Measurements from ENCODE around the gene LTBP2.

Gene LTBP2

DNA sequence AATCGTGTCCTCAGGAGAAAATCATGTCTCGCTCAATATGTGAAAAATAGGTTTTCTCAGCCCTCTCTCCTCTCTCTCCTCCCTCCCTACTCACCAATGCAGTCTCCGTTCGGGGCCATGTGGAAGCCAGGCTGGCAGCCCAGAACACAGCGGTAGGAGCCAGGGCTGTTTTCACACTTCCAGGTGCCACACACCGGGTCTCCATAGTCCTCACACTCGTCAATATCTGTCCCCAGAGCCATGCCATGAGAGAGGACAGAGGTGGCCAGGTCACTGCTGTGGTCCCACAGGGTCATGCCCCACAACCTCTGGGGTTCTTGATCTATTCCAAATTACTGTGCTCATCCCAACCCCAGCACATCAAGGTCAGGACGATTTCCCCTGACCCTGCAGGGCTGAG lies 105.0 kb downstream of the LTBP2 start:
- no peak for DNase-seq (ENCODE audit: low read depth)

GRCh38 chr14:74506411-74506851 lies 105.6 kb downstream of the LTBP2 start:
- no peak for DNase-seq (ENCODE audit: low read depth)

GRCh38 chr14:74505831-74506230 lies 106.2 kb downstream of the LTBP2 start:
- no peak for DNase-seq (ENCODE audit: low read depth)

GRCh38 chr14:74504874-74505720 lies 106.9 kb downstream of the LTBP2 start:
- no peak for DNase-seq (ENCODE audit: low read depth)

DNA sequence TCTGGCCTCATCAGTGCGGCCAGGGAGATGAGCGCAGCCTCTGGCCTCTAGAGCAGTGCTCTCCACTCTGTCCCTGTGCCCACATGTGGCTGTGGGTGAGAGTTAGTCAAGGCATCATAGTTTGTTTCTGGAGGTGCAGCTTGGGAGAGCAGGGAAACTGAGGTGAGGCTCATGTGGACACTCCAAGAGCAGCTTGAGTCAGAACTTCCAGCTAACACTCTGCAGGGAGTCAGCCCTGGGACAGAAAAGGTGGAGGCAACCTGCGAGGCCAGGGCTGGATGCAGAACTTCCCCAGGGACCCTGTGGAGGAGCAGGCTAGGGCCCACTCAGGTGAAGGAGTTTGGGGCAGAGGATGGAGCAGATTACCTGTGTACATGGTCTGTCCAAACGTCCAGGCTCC lies 107.6 kb downstream of the LTBP2 start:
- DNase-seq (ENCODE audit: low read depth) = no peak

- no peak for DNase-seq (ENCODE audit: low read depth)
Observed at GRCh38 chr14:74503938-74504335, 108.1 kb downstream of the LTBP2 start.

- DNase-seq (ENCODE audit: low read depth) = no peak
Observed at GRCh38 chr14:74503291-74503937, 108.6 kb downstream of the LTBP2 start.

DNA sequence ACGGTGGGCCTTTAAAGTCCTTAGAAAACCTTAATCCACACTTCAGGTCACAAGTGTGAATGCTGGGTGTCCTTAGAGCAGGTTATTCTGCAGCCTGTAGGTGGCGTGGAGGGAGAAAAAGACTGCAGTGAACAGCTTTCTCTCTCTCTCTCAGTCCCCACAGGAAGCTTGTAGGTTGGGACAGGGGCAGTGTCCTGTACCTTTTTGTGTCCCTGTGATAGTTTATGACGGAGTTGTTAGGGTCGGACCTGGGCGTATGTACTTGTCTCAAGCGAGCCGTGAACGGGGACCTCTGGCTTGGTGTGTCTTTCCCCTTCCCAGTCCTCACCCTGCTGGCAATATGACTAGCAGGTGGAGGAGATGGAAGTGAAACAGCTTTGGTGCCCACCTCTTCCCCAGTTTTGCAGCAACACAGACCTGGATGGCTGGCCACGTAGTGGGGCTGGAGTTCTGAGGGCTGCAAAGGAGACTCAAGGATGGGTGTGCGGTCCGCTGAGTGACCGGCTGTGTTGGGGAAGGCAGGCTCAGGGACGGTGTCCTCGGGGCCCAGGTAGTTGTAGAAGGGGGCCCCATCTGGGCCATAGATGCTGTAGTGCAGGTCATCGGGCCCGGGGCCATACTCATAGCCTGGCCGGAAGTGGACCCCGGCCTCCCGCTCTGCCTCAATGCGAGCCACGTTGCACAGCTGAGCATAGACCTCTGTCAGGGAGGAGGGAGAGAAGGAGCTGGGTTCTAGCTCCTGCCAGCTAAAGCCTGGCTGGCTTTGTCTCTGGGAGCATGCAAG lies 109.6 kb downstream of the LTBP2 start:
- DNase-seq (ENCODE audit: low read depth) = peak; percentile 60

- DNase-seq (ENCODE audit: low read depth) = no peak
Observed at GRCh38 chr14:74501691-74502090, 110.3 kb downstream of the LTBP2 start.

- peak; percentile 78 for DNase-seq (ENCODE audit: low read depth)
Observed at GRCh38 chr14:74501135-74501614, 110.9 kb downstream of the LTBP2 start.

DNA sequence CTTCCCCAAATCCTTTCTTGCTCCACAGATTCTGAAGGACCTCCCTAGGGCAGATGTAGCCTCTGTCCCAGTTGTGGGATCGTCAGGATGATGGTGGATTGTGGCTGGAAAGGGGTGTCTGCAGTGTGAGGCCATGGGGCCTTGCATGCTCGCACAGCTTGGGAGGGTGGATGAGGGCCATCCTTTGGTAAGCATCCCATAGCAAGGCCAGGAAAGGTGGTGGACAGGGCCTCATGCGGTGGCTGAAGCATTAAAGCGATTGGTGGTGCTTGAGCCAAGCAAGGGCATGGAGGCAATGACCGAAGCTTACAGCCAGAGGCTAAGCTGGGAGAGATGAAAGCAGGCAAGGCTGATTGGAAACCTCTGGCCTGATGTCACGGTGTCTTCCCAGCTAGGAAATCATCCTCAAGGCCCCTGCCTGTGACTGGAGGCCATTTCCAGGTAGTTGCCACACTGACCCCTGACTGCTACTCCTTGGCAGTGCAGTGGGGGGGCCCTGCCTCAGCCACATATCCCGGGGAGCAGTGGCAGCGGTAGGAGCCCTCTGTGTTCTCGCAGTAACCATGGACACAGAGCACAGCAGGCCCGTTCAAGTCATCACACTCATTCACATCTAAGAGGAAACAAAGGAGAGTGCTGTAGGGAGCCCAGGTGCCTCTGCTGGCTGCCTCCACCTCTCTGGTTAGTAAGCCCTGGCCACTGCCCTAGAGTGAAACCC lies 111.5 kb downstream of the LTBP2 start:
- DNase-seq (ENCODE audit: low read depth) = no peak

- DNase-seq (ENCODE audit: low read depth) = no peak
Observed at GRCh38 chr14:74495356-74495755, 116.7 kb downstream of the LTBP2 start.

DNA sequence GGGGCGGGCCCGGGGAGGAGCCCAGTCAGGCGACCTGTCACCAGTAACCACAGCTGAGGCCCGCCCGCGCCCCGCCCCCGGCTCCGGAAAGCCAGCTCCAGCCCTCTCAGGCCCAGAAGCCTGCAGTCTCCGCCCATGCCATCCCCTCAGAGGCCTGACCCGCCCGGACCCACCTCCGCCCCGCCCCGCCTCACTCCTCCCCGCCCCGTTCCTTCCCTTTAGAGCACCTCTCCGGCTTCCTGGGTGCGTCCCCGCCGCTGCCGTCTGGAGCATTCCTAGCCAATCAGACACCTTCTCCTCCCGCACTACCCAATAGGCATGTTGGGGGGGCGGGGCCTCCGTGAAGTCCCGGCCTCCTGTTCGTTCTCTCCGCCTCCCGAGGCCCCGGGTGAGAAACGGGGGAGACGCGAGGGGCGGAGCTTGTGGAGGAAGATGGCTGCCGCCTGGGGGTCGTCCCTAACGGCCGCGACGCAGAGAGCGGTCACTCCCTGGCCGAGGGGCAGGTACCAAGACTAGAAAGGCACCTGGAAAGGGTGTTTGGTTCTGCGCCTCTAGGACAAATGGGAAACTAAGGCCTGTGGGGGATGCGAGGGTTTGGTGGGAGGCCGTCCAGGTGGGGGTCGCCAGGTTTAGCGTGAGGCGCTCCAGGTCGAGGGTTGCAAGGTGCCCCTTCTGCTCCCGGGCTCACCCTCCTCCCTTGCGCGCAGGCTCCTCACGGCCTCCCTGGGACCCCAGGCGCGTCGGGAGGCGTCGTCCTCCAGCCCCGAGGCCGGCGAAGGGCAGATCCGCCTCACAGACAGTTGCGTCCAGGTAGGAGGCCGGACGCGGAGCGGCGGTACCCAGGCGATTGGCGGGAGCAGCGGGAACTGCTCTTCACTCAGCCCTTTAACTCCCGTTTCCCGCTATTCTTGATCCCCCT lies 118.4 kb downstream of the LTBP2 start, which contains the start of gene ISCA2:
Gene ISCA2, plus strand, starts transcription at position 423 of the 919 bp plus-strand sequence. Its CDS starts 10 bp downstream, at position 433.
- DNase-seq (ENCODE audit: low read depth) = peak; percentile 99

DNA sequence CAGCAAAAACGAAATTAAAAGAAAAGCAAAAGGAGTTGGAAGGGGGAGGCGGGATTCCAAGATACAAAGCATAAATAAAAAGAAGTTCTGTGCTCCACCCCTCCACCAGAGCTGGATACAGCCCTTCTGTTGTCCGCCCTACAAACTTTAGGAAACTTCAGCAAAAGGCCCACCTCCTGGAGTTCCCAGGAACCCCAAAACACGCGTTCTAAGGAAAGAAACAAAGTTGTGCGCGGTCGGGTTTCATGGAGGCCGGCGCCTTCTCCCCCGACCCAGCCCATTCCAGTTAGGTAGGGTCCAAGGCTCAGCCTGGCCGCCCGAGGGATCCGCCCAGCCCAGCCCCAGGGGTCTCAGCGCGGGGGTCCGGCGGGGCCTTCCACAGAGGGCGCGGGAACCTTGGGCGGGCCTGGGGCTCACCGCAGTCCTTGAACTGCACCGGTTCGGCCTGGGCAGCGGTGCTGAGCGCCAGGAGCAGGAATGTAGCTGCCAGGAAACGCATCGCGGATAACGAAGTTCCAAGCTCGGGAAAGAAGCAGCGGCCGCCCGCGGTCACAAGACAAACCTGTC lies 119.2 kb downstream of the LTBP2 start, which contains the start of gene NPC2:
Gene NPC2, minus strand, starts transcription at position 530 of the 567 bp plus-strand sequence. Its CDS starts 31 bp downstream, at position 499.
- DNase-seq (ENCODE audit: low read depth) = peak; percentile 31

DNA sequence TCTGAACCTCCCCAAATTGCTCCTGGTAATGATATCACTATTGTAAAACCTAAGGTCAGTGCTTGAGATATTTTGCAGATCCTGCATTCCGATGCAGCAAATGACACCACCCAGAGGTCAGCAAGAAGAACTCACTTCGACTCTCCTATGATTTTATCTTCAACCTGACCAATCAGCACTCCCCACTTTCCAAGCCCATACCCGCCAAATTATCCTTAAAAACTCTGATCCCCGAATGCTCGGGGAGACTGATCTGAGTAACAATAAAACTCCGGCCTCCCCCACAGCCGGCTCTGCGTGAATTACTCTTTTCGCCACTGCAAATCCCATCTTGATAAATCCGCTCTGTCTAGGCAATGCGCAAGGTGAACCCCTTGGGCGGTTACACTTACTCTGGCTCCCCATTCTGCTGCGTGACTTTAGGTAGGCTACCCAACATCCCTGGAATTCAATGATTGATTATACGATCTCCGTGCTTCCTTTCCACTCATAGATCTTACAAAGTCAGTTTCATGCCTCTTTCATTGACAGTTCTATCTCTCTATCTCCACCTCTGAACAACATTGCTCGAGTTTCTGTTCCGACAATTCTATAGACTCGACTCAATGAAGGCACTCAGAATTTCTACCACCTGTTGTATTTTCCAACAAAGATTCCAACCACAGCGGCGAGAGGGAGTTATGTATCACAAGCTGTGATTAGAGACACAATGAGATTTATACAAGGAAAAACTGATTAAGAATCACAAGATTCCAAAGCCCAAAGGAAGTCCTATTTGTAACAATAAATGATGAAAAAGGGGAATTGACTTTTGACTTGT lies 119.9 kb downstream of the LTBP2 start:
- DNase-seq (ENCODE audit: low read depth) = peak; percentile 68

DNA sequence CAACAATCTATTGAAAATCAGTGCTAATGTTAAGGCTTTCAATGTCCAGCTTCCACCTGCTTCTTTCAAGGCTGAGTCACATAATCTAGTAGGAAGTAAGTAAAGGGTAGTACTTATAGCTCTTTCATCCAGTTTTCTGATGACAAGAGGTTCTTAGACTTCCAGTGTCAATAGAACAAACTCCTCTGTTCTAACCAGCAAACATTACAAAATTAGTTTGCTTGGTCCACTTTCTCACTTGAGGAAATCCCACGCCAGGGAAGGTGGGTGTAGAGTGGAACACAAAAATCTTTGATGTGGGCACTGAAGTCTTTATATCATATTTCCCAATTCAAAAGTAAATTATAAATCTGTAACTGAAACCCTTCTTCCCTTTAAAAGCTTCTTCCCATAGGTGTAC lies 121.6 kb downstream of the LTBP2 start:
- DNase-seq (ENCODE audit: low read depth) = no peak

- peak; percentile 76 for DNase-seq (ENCODE audit: low read depth)
Observed at GRCh38 chr14:74488786-74489397, 123.1 kb downstream of the LTBP2 start.

GRCh38 chr14:74486164-74486563 lies 125.9 kb downstream of the LTBP2 start:
- no peak for DNase-seq (ENCODE audit: low read depth)

DNA sequence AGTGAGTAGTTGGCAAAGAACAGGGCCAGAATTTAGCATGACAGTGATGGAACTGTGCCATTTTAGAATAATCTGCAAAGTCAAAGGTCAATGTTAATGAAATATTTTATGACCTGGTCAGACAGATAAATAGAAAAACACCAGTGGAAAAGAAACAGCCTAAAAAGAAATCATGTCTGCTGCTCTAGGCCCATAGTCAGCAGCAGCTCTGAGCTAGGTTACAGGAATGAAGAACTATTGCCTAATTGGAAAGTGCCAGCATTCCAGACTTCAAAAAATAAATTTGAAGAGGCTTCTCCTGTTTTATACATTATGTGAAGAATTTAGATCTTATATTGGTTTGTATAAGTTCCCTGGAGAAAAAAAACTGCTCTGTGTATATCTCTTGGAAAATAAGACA lies 128.7 kb downstream of the LTBP2 start:
- DNase-seq (ENCODE audit: low read depth) = no peak
